CD14-positive monocyte (primary cell): Measurements from ENCODE around the gene IGFBP6. TPM values are rescaled to one million over a fixed set of nuclear protein-coding genes. Genes with fewer than 3 reads are reported as not detected.

Source experiments
- DNase-seq, 3 donors: peaks; one replicate each; pipeline ENCODE4 v3.0.0-alpha.2; 2011 to 2022
- H2AFZ ChIP-seq: 2 replicates; pipeline ENCODE4 v1.6.0; 2012; ENCODE audit warnings: mild to moderate bottlenecking, low read depth, low read length, inconsistent platforms; ENCODE audit not compliant: insufficient read depth, poor library complexity, severe bottlenecking
- H3K27ac ChIP-seq, 2 donors: 1 replicate in 1 of 2; 2 replicates in 1 of 2; pipeline ENCODE4 v1.5.1; 2012 to 2013; ENCODE audit warnings: low read length in 2 of 2, control low read depth in 1 of 2, inconsistent platforms in 1 of 2, low read depth in 1 of 2, mild to moderate bottlenecking in 1 of 2
- H3K27me3 ChIP-seq, 2 donors: one replicate each; pipeline versions ENCODE4 v1.6.0 to v1.6.1; 2011 to 2013; ENCODE audit warnings: low read length in 2 of 2; ENCODE audit not compliant: control insufficient read depth in 2 of 2, insufficient read depth in 2 of 2
- H3K36me3 ChIP-seq, 2 donors: replicated peaks in 1 of 2; 1 replicate in 1 of 2; 2 replicates in 1 of 2; pipeline versions ENCODE4 v1.5.1 to v1.6.1; 2012 to 2013; ENCODE audit warnings: low read length in 2 of 2, control low read depth in 1 of 2, inconsistent platforms in 1 of 2, mild to moderate bottlenecking in 1 of 2; ENCODE audit not compliant: insufficient read depth in 2 of 2, control insufficient read depth in 1 of 2
- H3K4me1 ChIP-seq, 2 donors: 1 replicate in 1 of 2; 2 replicates in 1 of 2; pipeline versions ENCODE4 v1.5.1 to v1.6.1; 2012 to 2013; ENCODE audit warnings: low read length in 2 of 2, control low read depth in 1 of 2, inconsistent platforms in 1 of 2, mild to moderate bottlenecking in 1 of 2, moderate library complexity in 1 of 2; ENCODE audit not compliant: insufficient read depth in 2 of 2, control insufficient read depth in 1 of 2
- H3K4me2 ChIP-seq: replicated peaks from 2 replicates; pipeline ENCODE3; 2012; ENCODE audit warnings: low read length, moderate library complexity, mild to moderate bottlenecking; ENCODE audit not compliant: poor library complexity, severe bottlenecking; ENCODE audit errors: extremely low read depth
- H3K4me3 ChIP-seq, 3 experiments: fragments of 200-600 bp in 1 of 3; sonication (generic) in 1 of 3; replicated peaks in 1 of 3; 1 replicate in 2 of 3; 2 replicates in 1 of 3; pipeline ENCODE4 v1.5.1; 2011 to 2013; ENCODE audit warnings: low read length in 3 of 3, mild to moderate bottlenecking in 3 of 3, control low read depth in 2 of 3, low read depth in 2 of 3, inconsistent platforms in 1 of 3, moderate library complexity in 1 of 3
- H3K79me2 ChIP-seq: 2 replicates; pipeline ENCODE4 v1.6.0; 2012; ENCODE audit warnings: mild to moderate bottlenecking, control low read depth, inconsistent platforms, low read length, moderate library complexity; ENCODE audit not compliant: insufficient read depth
- H3K9ac ChIP-seq: 2 replicates; pipeline ENCODE4 v1.6.0; 2017; ENCODE audit warnings: low read length, mild to moderate bottlenecking; ENCODE audit not compliant: insufficient read depth, poor library complexity, severe bottlenecking
- H3K9me3 ChIP-seq, 2 donors: replicated peaks in 1 of 2; 1 replicate in 1 of 2; 2 replicates in 1 of 2; pipeline versions ENCODE4 v1.5.1 to v1.6.1; 2012 to 2013; ENCODE audit warnings: low read length in 2 of 2, control low read depth in 1 of 2; ENCODE audit not compliant: control insufficient read depth in 1 of 2, insufficient read depth in 1 of 2
- H4K20me1 ChIP-seq: 2 replicates; pipeline ENCODE4 v1.6.0; 2012; ENCODE audit warnings: mild to moderate bottlenecking, low read length, control low read depth, moderate library complexity; ENCODE audit not compliant: insufficient read depth
- H3K27ac Mint-ChIP-seq, 7 donors: one replicate each; pipeline ENCODE4 v1.8.0; 2020; ENCODE audit warnings: mild to moderate bottlenecking in 7 of 7, mixed read lengths in 7 of 7, moderate library complexity in 6 of 7, inconsistent platforms in 2 of 7
- H3K27me3 Mint-ChIP-seq, 3 donors: one replicate each; pipeline ENCODE4 v1.8.0; 2021 to 2022; ENCODE audit warnings: low read depth in 3 of 3, mild to moderate bottlenecking in 3 of 3, mixed read lengths in 3 of 3, moderate library complexity in 3 of 3, inconsistent platforms in 1 of 3
- H3K36me3 Mint-ChIP-seq, 2 donors: one replicate each; pipeline ENCODE4 v1.8.0; 2020; ENCODE audit warnings: mixed read lengths in 2 of 2, inconsistent platforms in 1 of 2, mild to moderate bottlenecking in 1 of 2
- H3K4me1 Mint-ChIP-seq: one replicate; pipeline ENCODE4 v1.8.0; 2020; ENCODE audit warnings: mild to moderate bottlenecking, mixed read lengths
- H3K4me3 Mint-ChIP-seq, 2 donors: one replicate each; pipeline ENCODE4 v1.8.0; 2020; ENCODE audit warnings: mild to moderate bottlenecking in 2 of 2, mixed read lengths in 2 of 2, moderate library complexity in 1 of 2
- H3K9me3 Mint-ChIP-seq, 7 donors: one replicate each; pipeline ENCODE4 v1.8.0; 2020 to 2022; ENCODE audit warnings: mixed read lengths in 7 of 7, mild to moderate bottlenecking in 6 of 7, moderate library complexity in 6 of 7, inconsistent platforms in 2 of 7
- CTCF ChIP-seq: fragments of 200-600 bp; IDR thresholded peaks from one replicate; pipeline ENCODE4 v1.8.0; 2022; ENCODE audit warnings: antibody characterized with exemption, mild to moderate bottlenecking
- WGBS: methylation state at CpG from one replicate; pipeline ENCODE4 v1.1.5; 2013; ENCODE audit warnings: missing lambda C conversion rate; ENCODE audit not compliant: insufficient coverage; 5-methylcytosine and 5-hydroxymethylcytosine counted together
- intact Hi-C, 2 donors: fragments of 100-400 bp; cut with micrococcal nuclease; formaldehyde crosslinking; loops; one replicate each; pipeline versions ENCODE4 v1.15.0 to v1.15.1; 2023
- polyA plus RNA-seq, 3 donors: library from polyadenylated mRNA; depleted of rRNA in 1 of 3; unstranded in 2 of 3; stranded (reverse) in 1 of 3; fragments of 300-500 nt in 2 of 3; fragments of >200 nt in 1 of 3; fragmentation: Illumina TruSeq in 2 of 3; gene quantifications; 1 replicate in 2 of 3; 2 replicates in 1 of 3; pipeline ENCODE4 v1.2.3, GENCODE V29; 2012 to 2021

Gene IGFBP6
- polyA plus RNA-seq, 3 donors: 0.20 TPM; not detected in 2

DNA sequence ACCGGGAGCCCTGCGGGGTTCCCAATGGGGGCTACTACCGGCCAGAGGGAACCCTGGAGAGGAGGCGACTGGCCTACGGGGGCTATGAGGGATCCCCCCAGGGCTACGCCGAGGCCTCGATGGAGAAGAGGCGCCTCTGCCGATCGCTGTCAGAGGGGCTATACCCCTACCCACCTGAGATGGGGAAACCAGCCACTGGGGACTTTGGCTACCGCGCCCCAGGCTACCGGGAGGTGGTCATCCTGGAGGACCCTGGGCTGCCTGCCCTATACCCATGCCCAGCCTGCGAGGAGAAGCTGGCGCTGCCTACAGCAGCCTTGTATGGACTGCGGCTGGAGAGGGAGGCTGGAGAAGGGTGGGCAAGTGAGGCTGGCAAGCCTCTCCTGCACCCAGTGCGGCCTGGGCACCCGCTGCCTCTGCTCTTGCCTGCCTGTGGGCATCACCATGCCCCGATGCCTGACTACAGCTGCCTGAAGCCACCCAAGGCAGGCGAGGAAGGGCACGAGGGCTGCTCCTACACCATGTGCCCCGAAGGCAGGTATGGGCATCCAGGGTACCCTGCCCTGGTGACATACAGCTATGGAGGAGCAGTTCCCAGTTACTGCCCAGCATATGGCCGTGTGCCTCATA, 37.9 kb upstream of the IGFBP6 start:
- Mint-ChIP-seq H3K27ac (no peak overlapping the region), H3K4me1 (no peaks in the 10 kb centered on the region), H3K4me3 (no peak overlapping the region), H3K27me3 (peaks cover 0 to 15% (median 14%) of the 10 kb centered on the region in 3 donors), H3K9me3 (peaks cover 0 to 1% (median 0%) of the 10 kb centered on the region in 7 donors), H3K36me3 (peaks cover 14 to 15% of the 10 kb centered on the region in 2 donors)
- Histone ChIP-seq H3K9me3 (no peaks in the 10 kb centered on the region), H4K20me1 (no peaks in the 10 kb centered on the region), H3K27ac (no peak overlapping the region), H2AFZ (no peak overlapping the region), H3K27me3 (no peaks in the 10 kb centered on the region), H3K79me2 (no peaks in the 10 kb centered on the region), H3K4me2 (no peak overlapping the region), H3K9ac (no peak overlapping the region), H3K36me3 (peaks cover 11 to 12% of the 10 kb centered on the region in 2 donors), H3K4me1 (peaks cover 0 to 4% of the 10 kb centered on the region in 2 donors), H3K4me3 (no peak overlapping the region)
- WGBS: 93% methylated on average over 23 of the region's 24 CpGs
- DNase-seq: no peak
- TF ChIP-seq CTCF: no peak
- intact Hi-C loops: no loop called here

DNA sequence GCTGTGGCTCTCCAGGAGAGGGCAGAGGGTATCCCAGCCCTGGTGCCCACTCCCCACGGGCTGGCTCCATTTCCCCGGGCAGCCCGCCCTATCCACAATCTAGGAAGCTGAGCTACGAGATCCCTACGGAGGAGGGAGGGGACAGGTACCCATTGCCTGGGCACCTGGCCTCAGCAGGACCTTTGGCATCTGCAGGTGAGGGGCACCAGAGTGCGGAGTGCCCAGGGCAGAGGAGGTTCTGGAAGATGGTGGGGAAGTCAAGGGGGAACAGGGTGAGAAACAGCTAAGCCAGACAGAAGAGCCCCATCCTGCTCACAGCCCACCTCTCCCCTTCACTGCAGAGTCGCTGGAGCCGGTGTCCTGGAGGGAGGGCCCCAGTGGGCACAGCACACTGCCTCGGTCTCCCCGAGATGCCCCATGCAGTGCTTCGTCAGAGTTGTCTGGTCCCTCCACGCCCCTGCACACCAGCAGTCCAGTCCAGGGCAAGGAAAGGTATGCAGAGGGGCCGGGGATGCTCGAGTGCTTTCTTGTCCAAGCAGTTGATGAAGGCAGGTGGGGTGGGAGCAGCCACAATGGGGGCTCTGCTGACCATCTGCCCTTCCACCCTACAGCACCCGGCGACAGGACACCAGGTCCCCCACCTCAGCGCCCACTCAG, 37.3 kb upstream of the IGFBP6 start:
- TF ChIP-seq CTCF: no peak
- H3K4me1 ChIP-seq: no peaks in the 10 kb centered on the region
- no peaks in the 10 kb centered on the region for H3K9me3 ChIP-seq
- no peak overlapping the region for H3K4me3 ChIP-seq
- 92% methylated on average over 10 of the region's 17 CpGs for WGBS
- no peak for DNase-seq
- peaks cover 0 to 1% (median 0%) of the 10 kb centered on the region in 7 donors for H3K9me3 Mint-ChIP-seq
- peaks cover 4% of the 10 kb centered on the region for H4K20me1 ChIP-seq
- no peaks in the 10 kb centered on the region for H3K4me1 Mint-ChIP-seq
- no peak overlapping the region for H3K27ac ChIP-seq
- H3K36me3 Mint-ChIP-seq: peaks cover 20 to 22% of the 10 kb centered on the region in 2 donors
- peaks cover 0 to 14% (median 12%) of the 10 kb centered on the region in 3 donors for H3K27me3 Mint-ChIP-seq
- H3K4me3 Mint-ChIP-seq: no peak overlapping the region
- no peaks in the 10 kb centered on the region for H3K79me2 ChIP-seq
- H2AFZ ChIP-seq: no peak overlapping the region
- no peak overlapping the region for H3K9ac ChIP-seq
- H3K27me3 ChIP-seq: no peaks in the 10 kb centered on the region
- no peak overlapping the region for H3K4me2 ChIP-seq
- intact Hi-C loops: no loop called here
- H3K36me3 ChIP-seq: peaks cover 17 to 18% of the 10 kb centered on the region in 2 donors
- no peak overlapping the region for H3K27ac Mint-ChIP-seq
